HG03066 (cell line): ENCODE results near the gene PLEKHG4.

Source experiments
- ATAC-seq: cut with Tn5 transposase; IDR thresholded peaks from one replicate; pipeline ENCODE4 v1.9.1; 2021; ENCODE audit warnings: low read depth; ENCODE audit not compliant: unreplicated experiment

The PLEKHG4 gene

DNA sequence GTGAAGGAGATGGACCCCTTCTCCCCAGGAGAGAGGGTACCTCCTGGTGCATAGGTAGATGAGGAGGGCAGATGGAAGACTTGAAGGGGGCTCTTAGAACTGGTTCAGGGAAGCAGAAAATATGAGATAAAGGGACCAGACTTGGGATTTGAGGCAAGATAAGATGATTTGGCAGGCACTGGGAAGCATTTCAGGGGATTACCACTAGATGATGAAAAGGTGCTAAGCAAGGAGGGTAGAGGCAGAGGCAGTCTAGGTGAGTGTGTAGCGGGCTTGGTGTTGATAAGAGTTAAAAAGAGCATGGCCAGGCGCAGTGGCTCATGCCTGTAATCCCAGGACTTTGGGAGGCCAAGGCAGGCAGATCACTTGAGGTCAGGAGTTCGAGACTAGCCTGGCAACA is 16.1 kb upstream of the PLEKHG4 start:
- no peak for ATAC-seq

DNA sequence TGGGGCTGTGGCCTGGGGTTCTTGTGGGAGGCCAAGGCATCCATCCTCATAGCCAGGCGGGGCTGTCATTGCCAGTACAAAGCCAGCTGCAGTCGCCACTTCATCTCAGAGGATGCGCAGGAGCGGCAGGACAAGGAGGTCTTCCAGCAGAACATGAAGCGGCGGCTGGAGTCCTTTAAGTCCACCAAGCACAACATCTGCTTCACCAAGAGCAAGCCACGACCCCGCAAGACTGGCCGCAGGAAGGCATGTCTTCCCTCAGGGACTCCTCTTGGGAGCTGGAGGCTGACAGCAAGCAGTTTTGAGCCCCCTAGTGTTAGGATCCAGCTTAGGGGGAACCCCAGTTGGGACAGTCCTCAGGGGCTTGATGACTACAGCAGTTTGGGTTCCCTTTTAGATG is 15.1 kb upstream of the PLEKHG4 start:
- ATAC-seq: no peak

DNA sequence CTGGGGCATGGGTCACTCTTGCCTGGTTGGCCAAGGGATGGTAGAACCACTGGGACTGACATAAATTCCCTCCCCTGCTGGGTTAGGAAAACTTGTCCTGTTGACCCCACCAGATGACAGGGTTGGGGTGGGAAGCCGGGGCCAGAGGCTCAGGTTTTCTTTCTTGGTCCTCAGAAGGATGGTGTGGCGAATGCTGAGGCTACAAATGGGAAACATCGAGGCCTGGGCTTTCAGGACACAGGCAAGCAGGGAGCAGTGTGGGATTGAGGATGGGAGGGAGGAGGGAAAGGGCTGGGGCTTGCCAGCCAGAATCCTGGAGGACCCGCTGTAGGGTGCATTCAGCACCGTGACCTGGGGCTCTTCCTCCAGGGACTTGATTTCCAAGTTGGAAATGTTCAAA is 14.5 kb upstream of the PLEKHG4 start:
- ATAC-seq: no peak

GRCh38 chr16:67265834-67266233 is 13.5 kb upstream of the PLEKHG4 start:
- no peak for ATAC-seq

- ATAC-seq: no peak
These were observed 11.2 kb upstream of the PLEKHG4 start for GRCh38 chr16:67268136-67268579.

GRCh38 chr16:67269766-67270165 is 9.6 kb upstream of the PLEKHG4 start:
- ATAC-seq: no peak

DNA sequence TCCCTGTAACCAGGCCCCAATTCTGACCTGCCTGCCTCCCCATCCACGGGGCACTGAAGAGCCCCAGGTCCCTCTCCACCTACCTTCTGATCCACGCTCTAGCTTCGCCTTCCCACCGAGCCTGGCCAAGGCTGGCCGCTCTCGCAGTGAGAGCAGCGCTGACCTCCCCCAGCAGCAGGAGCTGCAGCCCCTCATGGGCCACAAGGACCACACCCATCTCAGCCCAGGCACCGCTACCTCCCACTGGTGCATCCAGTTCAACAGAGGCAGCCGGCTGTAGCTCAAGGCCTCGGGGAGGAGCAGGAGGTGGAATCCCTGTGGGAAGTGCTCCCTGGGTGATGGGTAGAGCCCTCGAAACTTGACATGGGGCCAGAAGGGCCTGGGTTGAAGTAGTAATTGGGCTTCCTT is 8.4 kb upstream of the PLEKHG4 start:
- ATAC-seq: no peak

DNA sequence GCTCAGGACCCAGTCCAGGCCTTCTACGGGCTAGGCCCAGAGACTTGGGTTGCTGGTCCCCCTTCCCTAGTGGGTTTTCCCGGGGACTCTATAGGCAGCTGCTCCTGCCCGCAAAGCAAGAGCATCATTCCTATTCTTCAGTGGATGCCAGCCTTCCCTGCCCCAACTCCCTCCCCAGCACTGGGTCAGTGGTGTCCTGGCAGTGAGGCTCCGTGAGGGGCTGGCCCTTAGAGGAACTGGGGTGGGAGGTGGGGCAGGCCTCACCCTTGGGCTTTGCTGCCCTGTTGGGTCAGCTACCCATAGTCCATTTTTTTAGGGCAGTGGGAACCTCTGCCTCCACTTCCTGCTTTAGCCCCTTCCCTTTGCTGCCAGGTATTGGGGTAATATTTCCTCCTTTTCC is 7.9 kb upstream of the PLEKHG4 start:
- no peak for ATAC-seq

DNA sequence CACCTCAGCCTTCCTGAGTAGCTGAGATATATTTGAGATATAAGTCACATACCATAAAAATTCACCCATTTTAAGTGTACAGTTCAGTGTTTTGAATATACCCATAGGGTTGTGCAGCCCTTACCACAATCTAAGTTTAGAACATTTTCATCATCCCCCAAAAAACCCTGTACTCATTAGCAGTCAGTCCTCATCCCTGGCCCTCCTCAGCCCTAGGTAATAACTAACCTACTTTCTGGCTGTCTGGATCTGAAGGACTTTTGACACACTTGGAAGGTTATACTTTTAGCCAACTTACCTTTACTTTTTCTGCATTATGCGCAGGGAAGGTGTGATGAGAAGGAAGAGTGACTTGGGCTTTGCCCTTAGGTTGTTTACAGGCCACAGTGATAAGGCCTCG is 4.0 kb upstream of the PLEKHG4 start:
- ATAC-seq: no peak

DNA sequence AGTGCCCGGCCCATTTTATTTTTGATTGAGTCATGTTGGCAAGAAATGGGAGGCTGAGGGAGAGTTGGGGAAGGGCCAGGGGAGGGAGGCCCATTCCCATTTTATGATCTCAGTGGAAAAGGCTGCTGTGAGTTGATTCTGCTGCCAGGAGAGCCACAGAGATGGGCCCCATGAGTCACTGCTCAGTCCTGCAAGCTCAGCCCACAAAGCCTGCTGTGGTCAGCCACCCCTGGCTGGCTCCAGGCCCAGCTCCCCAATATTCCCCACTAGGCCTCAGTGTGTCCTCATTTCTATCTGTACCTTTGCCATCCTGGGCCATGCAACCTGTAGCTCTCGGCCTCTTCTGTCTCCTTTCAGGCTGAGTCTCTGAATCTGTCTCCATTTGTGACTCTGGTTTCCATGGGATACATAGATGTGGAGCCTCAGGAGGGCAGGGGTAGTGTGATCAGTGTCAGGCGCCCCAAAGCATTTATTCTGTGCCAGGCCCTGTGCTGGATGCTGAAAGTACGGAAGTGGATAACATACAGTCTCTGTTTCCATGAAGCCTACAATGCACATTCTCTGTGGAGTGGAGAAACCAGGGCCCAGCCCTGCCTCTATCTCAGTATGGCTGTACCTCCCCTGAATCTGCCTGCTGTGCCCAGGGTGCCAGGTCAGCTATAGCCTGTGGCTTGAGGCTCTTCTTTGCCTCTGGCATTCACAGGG is 1.9 kb upstream of the PLEKHG4 start:
- no peak for ATAC-seq

DNA sequence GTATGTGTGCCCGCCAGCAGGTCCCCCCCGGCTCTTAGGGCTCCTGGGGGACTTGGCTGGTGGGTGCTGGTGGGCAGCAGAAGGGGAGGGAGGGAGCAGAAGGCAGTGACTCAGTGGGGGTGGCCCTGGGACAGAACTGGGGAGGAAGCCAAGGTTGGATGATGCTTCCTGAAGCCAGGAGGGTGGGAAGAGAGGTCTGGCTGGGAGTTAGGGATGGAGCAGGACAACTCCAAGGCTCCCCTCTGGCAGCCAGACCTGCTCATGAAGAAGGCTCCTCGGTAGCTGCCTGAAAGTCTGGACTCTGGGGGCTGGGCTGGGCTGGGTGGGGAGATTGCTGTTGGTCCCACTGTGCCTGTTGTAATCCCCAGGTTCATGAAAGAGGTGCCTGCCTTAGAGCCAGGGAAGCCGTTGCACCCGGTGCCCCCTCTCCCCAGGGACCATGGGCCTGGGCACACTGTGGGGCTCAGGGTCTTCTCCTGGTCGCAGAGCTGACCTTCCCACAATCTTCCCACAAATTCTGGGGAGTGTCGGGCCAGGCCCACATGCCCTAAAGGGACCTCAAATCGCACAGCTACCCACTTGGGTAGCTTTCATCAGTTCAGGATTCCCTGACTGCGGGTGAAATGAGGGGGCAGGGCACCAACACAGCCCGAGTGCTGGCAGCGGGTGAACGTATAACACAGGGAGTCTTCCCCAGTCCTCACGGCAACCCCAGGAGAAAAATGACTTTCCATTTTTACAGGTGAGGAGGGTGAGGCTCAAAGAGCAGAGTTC is 1.1 kb upstream of the PLEKHG4 start:
- no peak for ATAC-seq

GRCh38 chr16:67278773-67279295 is 498 bp upstream of the PLEKHG4 start:
- ATAC-seq: no peak

DNA sequence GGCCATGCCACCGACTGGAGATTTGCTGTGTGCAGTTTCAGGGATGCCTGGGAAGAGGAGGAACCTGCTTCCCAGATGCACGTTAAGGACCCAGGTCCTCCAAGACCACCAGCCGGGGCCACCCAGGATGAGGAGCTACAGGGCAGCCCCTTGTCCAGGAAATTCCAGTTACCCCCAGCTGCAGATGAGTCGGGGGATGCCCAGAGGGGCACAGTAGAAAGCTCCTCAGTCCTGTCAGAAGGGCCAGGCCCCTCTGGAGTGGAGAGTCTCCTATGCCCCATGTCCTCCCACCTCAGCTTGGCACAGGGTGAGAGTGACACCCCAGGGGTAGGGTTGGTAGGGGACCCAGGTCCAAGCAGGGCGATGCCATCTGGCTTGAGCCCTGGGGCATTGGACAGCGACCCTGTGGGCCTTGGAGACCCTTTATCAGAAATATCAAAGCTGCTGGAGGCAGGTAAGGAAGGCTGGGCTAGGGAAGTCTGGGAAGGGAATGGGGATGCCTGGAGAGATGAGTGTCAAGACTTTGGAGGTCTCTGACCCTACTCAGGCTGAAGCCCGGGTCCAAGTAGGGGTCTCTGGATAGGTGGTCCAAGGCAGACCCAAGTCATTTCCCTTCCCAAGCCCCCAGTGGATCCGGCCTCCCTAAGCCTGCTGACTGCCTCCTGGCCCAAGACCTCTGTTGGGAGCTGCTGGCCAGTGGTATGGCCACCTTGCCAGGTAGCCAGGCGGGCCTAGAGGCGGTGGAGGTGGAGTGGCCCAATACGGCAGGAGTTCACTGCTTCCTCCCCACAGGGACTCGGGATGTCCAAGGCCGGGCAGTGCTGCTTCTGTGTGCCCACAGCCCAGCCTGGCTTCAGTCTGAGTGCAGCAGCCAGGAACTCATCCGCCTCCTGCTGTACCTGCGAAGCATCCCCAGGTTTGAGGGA is 1.0 kb downstream of the PLEKHG4 start:
- ATAC-seq: no peak

DNA sequence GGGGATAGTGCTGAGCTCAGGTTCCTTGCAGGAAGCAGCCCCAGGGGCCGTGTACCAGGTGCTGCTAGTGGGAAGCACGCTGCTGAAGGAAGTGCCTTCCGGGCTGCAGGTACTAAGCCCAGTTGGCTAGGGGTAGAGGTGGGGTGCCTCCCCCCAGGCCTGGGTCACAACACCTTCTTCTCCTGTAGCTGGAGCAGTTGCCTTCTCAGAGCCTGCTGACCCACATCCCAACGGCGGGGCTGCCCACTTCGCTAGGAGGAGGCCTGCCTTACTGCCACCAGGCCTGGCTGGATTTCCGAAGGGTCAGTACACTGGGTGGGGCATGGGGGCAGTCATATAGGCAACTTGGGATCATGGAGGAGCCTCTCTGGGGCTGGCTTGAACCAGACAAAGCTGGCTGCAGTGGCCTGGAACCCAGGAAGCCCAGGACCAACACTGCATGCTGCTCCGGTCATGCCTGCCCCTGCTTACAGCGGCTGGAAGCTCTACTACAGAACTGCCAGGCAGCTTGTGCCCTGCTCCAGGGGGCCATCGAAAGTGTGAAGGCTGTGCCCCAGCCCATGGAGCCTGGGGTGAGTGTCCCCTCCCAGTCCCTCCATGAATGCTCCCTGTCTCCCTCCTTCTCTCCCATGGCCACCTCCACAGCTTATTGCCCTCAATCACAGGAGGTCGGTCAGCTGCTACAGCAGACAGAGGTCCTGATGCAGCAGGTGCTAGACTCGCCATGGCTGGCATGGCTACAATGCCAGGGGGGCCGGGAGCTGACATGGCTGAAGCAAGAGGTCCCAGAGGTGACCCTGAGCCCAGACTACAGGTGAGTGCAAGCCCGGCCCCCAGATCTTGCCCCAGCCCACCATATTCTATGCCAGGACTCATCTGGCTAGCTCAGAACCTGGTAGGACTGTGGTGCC is 2.5 kb downstream of the PLEKHG4 start:
- no peak for ATAC-seq

- no peak for ATAC-seq
These were observed 3.1 kb downstream of the PLEKHG4 start for GRCh38 chr16:67282447-67282805.

DNA sequence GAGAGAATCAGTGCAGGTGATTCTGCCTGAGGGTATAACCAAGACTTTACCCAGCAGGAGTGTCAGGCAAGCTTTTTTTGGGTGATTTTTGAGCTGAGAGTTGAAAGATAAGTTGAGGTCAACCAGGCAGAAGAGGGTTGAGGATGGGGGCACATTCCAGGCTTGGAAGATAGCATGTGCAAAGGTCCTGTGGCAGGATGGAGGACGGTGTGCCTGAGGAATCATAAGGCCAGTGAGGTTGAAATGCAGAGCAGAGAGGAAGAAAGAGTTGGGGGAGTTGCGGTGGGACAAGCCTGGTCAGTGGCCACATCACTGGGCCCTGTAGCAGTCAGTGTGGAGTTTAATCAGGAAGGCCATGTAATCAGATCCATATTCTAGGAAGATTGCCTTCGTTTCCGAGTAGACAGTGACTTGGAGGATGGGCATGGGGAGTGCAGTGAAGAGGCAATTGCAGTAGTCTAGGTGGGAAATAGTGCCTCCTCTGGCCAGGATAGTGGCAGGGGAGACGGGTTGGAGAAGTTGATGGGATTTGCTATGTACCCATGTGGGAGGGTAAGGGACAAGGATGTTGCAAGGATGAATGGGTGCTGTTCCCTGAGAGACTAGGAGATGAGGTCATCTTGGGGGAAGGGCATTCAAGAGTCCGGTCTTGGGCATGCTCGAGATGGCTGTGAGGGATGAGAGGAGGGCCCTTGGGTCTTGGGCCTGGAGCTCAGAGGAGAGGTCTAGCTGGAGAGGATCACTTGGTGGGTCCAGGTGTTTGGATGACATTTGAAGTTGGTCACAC is 3.9 kb downstream of the PLEKHG4 start:
- ATAC-seq: no peak

- no peak for ATAC-seq
These were observed 4.7 kb downstream of the PLEKHG4 start for GRCh38 chr16:67283826-67284555.
